GF-D8 (cell line): Measurements from ENCODE around the gene DPM2.

Experiments used
- DNase-seq: peaks from one replicate; lab custom pipeline; 2025; lab: John Stamatoyannopoulos, UW

DPM2 gene

GRCh38 chr9:127918183-127919107, 19.2 kb downstream of the DPM2 start:
- peak; percentile 8 for DNase-seq

- DNase-seq, result peak; percentile 12
These were observed 20.1 kb downstream of the DPM2 start for GRCh38 chr9:127917603-127918002.

DNA sequence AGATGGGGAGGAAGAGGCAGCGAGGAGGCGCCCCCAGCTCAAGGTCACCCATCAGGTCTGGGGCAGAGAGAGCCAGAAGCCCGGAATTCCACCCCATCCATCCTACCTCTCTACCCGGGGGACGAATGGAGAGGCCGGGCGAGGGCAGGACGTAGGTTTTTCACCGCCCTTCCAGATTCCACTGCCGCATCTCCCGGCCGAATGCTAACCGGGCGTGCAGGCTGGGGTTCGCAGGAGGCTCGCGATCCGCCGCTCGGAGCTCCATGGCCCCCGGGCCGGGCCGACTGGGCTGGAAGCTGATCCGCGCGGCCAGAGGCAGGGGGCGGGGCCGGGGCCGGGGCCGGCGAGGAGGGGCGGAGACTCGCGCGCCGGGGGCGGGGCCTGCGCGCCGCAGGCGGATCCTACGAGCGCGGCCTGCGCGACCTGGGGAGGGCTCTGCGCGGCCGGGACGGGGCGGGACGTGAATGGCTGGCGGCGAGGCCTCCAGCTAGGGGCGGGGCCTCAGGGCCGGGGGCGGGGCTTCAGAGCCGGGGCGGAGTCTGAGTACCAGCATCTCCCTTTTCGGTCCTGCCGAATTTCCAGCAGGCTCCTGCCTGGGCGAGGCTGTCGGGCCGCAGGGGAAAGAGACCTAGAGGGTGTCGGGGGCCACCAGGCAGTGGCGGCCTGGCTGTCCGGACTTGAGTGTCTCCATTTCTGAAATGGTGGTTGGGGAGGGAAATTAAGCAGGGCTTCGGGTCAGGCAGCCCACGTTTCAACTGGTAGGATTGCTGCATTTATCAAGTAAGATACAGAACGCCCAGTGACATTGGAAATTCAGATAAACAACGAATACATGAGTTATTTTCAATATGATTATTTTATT, 20.7 kb downstream of the DPM2 start, which contains the start of gene ST6GALNAC4:
Gene ST6GALNAC4 (minus strand): TSS at position 322 of the 862 bp plus-strand sequence. CDS start 622 bp downstream, outside the sequence.
- DNase-seq, result peak; percentile 70

- peak; percentile 10 for DNase-seq
These were observed 21.6 kb downstream of the DPM2 start for GRCh38 chr9:127915801-127916719.

- DNase-seq, result no peak
These were observed 22.3 kb downstream of the DPM2 start for GRCh38 chr9:127915325-127915752.

GRCh38 chr9:127913682-127914081, 24.0 kb downstream of the DPM2 start:
- no peak for DNase-seq

DNA sequence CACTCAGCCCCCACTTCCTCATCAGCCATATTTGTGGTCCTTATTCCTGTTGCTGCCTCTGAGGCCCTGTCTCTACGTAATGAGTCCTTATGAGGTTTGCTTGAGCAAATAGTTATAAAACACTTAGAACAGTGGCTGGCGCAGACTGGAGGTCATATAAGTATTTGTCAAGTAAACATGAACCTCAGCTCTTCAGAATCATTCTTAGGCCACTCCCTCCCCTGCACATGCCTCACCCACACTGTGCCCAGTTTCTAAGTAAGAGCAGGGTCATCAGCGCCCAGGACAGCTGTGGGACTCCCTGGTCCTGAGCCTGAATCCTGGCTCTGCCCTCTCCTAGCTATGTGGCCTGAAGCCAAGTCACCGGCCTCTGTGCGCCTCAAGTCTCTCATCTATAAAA, 24.8 kb downstream of the DPM2 start:
- no peak for DNase-seq

DNA sequence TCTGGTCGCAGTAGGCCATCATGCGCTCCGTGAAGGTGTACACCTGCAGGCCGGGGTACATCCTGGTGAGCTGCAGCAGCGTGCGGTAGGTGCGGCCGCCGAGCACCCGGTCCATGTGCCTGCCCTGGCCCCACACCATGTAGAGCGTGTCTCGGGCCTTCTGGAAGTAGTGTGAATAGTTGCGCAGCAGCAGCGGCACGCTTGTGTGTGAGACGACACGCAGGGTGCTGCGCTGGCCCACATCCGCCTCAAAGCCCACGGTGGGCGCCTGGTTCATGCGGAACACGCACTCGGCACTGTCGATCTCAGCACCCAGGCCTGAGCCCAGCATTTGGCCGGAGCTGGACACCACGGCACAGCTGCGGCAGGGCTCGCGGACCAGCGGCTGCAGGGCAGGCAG, 25.4 kb downstream of the DPM2 start:
- no peak for DNase-seq

- DNase-seq, result no peak
These were observed 26.9 kb downstream of the DPM2 start for GRCh38 chr9:127910613-127911205.

GRCh38 chr9:127909839-127910273, 27.8 kb downstream of the DPM2 start:
- no peak for DNase-seq

GRCh38 chr9:127908660-127908926, 29.1 kb downstream of the DPM2 start:
- DNase-seq, result no peak

DNA sequence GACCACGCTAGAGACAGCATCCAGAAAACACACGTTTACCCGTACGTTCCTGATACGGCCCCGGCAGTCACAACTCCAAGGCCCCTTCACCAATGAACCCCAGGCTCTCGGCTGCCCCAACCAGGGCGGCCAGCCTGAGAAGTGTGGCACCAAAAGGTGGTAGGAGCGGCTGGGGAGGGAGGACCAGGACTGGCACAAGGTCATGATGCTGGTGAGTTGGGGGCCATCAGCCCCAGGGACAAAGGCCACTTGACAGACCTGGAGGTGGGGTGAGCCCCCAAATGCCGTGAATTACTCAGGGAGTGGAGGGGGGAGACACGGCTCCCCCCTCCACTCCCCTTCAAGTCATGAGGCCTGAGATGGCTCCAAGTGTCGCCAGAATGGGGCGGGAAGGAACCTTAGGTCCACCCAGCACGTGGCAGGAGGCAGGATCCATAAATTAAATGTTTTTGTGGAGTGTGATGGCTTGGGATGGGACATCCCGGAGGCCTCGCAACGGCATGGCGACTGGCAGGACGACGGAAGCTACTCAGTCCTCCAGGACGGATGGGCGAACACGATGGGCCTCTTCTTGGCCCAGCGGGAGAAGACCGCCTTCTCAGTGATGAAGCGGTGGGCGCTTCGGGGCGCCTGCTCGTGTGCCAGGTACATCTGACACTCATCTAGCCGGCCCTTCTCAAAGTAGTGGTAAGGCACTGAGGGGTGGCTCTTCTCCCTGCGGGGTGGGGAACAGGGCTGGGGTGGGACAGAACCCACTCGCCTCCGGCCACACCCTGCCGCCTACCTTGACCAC, 29.6 kb downstream of the DPM2 start:
- no peak for DNase-seq

DNA sequence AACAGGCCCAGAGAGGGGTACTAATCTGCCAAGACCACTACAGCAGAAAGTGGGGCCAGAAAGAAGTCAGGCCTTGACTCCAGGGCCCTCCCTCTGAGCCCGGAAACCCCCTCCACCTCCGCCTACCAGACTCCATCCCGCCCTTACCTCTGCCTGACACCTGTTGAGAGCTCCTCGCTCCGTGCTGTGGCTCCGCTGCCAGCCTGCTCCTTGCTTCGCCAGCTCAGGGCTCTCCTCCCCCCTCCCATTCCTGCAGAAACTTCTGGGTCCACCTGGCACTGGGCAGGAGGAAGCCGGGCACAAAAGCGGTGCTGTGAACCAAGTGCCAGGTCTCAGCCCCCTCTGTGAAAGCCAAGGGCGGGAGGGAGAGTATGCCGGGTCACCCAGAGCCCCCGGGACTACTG, 31.9 kb downstream of the DPM2 start:
- no peak for DNase-seq

- DNase-seq, result peak; percentile 62
These were observed 32.5 kb downstream of the DPM2 start for GRCh38 chr9:127905004-127905728.

- DNase-seq, result peak; percentile 82
These were observed 33.1 kb downstream of the DPM2 start for GRCh38 chr9:127904561-127905003.

DNA sequence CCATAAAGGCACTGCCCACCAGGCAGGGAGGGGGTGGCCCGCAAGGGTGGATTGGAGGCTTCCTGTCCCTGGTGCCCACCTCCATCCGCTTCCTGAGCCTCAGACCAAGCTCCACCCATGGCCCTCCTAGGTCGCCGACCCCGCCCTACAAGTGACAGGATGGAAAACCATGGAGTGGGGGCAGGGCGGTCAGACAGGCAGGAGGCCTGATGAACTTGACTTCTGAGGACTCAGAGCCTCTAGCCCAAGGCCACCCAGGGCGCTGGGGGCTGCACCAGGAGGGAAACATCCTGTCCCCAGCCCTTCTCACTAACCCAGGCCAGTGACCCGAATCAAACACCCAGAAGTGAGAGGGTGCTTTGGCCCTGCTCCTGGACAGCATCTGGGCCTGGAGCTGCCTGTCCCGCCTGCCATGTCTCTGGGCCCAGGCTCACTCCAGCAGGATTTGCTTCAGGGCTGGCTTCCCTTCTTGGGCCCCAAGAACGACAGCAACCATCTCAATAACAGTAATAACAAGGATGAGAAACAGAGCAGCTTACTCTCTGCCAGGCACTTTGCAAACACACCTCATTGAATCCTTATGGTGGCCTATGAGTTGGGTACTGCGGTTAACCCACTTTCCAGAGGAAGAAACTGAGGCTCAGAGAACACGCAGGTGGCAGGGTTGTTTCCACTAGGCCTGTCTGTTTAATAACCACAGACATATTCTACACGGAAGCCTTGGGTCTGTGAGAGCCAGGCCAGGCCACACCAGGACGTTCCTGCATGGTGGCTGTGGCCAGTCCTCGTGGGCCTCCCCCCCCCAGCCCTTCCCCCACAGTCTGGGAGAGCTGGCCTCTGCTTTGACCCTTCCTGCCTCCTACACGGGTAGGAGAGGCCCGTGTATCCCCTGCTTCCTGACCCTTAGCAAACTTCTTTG, 33.8 kb downstream of the DPM2 start:
- peak; percentile 84 for DNase-seq

GRCh38 chr9:127899128-127899943, 38.3 kb downstream of the DPM2 start, which contains the start of gene ST6GALNAC6:
Gene ST6GALNAC6, minus strand, starts transcription at chr9:127899603. Its CDS starts 1,622 bp downstream, at chr9:127897981.
- DNase-seq, result peak; percentile 19
